ENCODE data around the gene CPT2.

The CPT2 gene

GRCh38 chr1:53249706-53250105 lies 53.1 kb downstream of the CPT2 start:
- H3K27ac ChIP-seq (ENCODE audit: low read length) = no peak overlapping the region
- H3K4me3 ChIP-seq (ENCODE audit: low read length in 2 of 2) = no peak overlapping the region
- H3K9me3 ChIP-seq (ENCODE audit: control insufficient read depth in 2 of 2, low read length in 2 of 2) = no peaks in the 10 kb centered on the region
- no peaks in the 10 kb centered on the region for H3K36me3 ChIP-seq (ENCODE audit: control insufficient read depth in 2 of 2, insufficient read depth in 2 of 2, low read length in 2 of 2)
- H3K27me3 ChIP-seq (ENCODE audit: control insufficient read depth in 1 of 2, insufficient read depth in 2 of 2, low read length in 2 of 2) = no peaks in the 10 kb centered on the region
- no peak overlapping the region for H3K9ac ChIP-seq (ENCODE audit: low read length in 2 of 2)
- no peaks in the 10 kb centered on the region for H3K4me1 ChIP-seq (ENCODE audit: control insufficient read depth, insufficient read depth, low read length)

GRCh38 chr1:53250325-53250724 lies 53.7 kb downstream of the CPT2 start:
- Histone ChIP-seq H3K4me1 (ENCODE audit: control insufficient read depth, insufficient read depth, low read length) (no peaks in the 10 kb centered on the region), H3K36me3 (ENCODE audit: control insufficient read depth in 2 of 2, insufficient read depth in 2 of 2, low read length in 2 of 2) (no peaks in the 10 kb centered on the region), H3K9me3 (ENCODE audit: control insufficient read depth in 2 of 2, low read length in 2 of 2) (no peaks in the 10 kb centered on the region), H3K4me3 (ENCODE audit: low read length in 2 of 2) (no peak overlapping the region), H3K27me3 (ENCODE audit: control insufficient read depth in 1 of 2, insufficient read depth in 2 of 2, low read length in 2 of 2) (no peaks in the 10 kb centered on the region), H3K9ac (ENCODE audit: low read length in 2 of 2) (no peak overlapping the region), H3K27ac (ENCODE audit: low read length) (no peak overlapping the region)

GRCh38 chr1:53254011-53254640 lies 57.5 kb downstream of the CPT2 start:
- no peak overlapping the region for H3K9ac ChIP-seq (ENCODE audit: low read length in 2 of 2)
- H3K27me3 ChIP-seq (ENCODE audit: control insufficient read depth in 1 of 2, insufficient read depth in 2 of 2, low read length in 2 of 2) = no peaks in the 10 kb centered on the region
- no peaks in the 10 kb centered on the region for H3K36me3 ChIP-seq (ENCODE audit: control insufficient read depth in 2 of 2, insufficient read depth in 2 of 2, low read length in 2 of 2)
- H3K4me1 ChIP-seq (ENCODE audit: control insufficient read depth, insufficient read depth, low read length) = no peaks in the 10 kb centered on the region
- H3K9me3 ChIP-seq (ENCODE audit: control insufficient read depth in 2 of 2, low read length in 2 of 2) = no peaks in the 10 kb centered on the region
- H3K4me3 ChIP-seq (ENCODE audit: low read length in 2 of 2) = no peak overlapping the region
- H3K27ac ChIP-seq (ENCODE audit: low read length) = no peak overlapping the region

GRCh38 chr1:53255031-53255430 lies 58.4 kb downstream of the CPT2 start:
- H3K36me3 ChIP-seq (ENCODE audit: control insufficient read depth in 2 of 2, insufficient read depth in 2 of 2, low read length in 2 of 2) = no peaks in the 10 kb centered on the region
- H3K9ac ChIP-seq (ENCODE audit: low read length in 2 of 2) = no peak overlapping the region
- H3K4me3 ChIP-seq (ENCODE audit: low read length in 2 of 2) = no peak overlapping the region
- H3K9me3 ChIP-seq (ENCODE audit: control insufficient read depth in 2 of 2, low read length in 2 of 2) = no peaks in the 10 kb centered on the region
- no peaks in the 10 kb centered on the region for H3K4me1 ChIP-seq (ENCODE audit: control insufficient read depth, insufficient read depth, low read length)
- H3K27me3 ChIP-seq (ENCODE audit: control insufficient read depth in 1 of 2, insufficient read depth in 2 of 2, low read length in 2 of 2) = no peaks in the 10 kb centered on the region
- no peak overlapping the region for H3K27ac ChIP-seq (ENCODE audit: low read length)

- H3K27me3 ChIP-seq (ENCODE audit: control insufficient read depth in 1 of 2, insufficient read depth in 2 of 2, low read length in 2 of 2) = no peaks in the 10 kb centered on the region
- H3K9ac ChIP-seq (ENCODE audit: low read length in 2 of 2) = no peak overlapping the region
- H3K36me3 ChIP-seq (ENCODE audit: control insufficient read depth in 2 of 2, insufficient read depth in 2 of 2, low read length in 2 of 2) = no peaks in the 10 kb centered on the region
- H3K4me3 ChIP-seq (ENCODE audit: low read length in 2 of 2) = no peak overlapping the region
- no peak overlapping the region for H3K27ac ChIP-seq (ENCODE audit: low read length)
- no peaks in the 10 kb centered on the region for H3K4me1 ChIP-seq (ENCODE audit: control insufficient read depth, insufficient read depth, low read length)
- H3K9me3 ChIP-seq (ENCODE audit: control insufficient read depth in 2 of 2, low read length in 2 of 2) = no peaks in the 10 kb centered on the region
Observed at GRCh38 chr1:53256511-53257453, 60.2 kb downstream of the CPT2 start.

GRCh38 chr1:53257454-53258081 lies 60.9 kb downstream of the CPT2 start:
- no peak overlapping the region for H3K27ac ChIP-seq (ENCODE audit: low read length)
- H3K4me3 ChIP-seq (ENCODE audit: low read length in 2 of 2) = no peak overlapping the region
- no peaks in the 10 kb centered on the region for H3K4me1 ChIP-seq (ENCODE audit: control insufficient read depth, insufficient read depth, low read length)
- H3K36me3 ChIP-seq (ENCODE audit: control insufficient read depth in 2 of 2, insufficient read depth in 2 of 2, low read length in 2 of 2) = no peaks in the 10 kb centered on the region
- H3K9me3 ChIP-seq (ENCODE audit: control insufficient read depth in 2 of 2, low read length in 2 of 2) = no peaks in the 10 kb centered on the region
- no peaks in the 10 kb centered on the region for H3K27me3 ChIP-seq (ENCODE audit: control insufficient read depth in 1 of 2, insufficient read depth in 2 of 2, low read length in 2 of 2)
- no peak overlapping the region for H3K9ac ChIP-seq (ENCODE audit: low read length in 2 of 2)

GRCh38 chr1:53258216-53258615 lies 61.6 kb downstream of the CPT2 start:
- no peak overlapping the region for H3K4me3 ChIP-seq (ENCODE audit: low read length in 2 of 2)
- H3K27me3 ChIP-seq (ENCODE audit: control insufficient read depth in 1 of 2, insufficient read depth in 2 of 2, low read length in 2 of 2) = no peaks in the 10 kb centered on the region
- H3K9me3 ChIP-seq (ENCODE audit: control insufficient read depth in 2 of 2, low read length in 2 of 2) = no peaks in the 10 kb centered on the region
- H3K36me3 ChIP-seq (ENCODE audit: control insufficient read depth in 2 of 2, insufficient read depth in 2 of 2, low read length in 2 of 2) = no peaks in the 10 kb centered on the region
- no peak overlapping the region for H3K9ac ChIP-seq (ENCODE audit: low read length in 2 of 2)
- no peaks in the 10 kb centered on the region for H3K4me1 ChIP-seq (ENCODE audit: control insufficient read depth, insufficient read depth, low read length)
- H3K27ac ChIP-seq (ENCODE audit: low read length) = no peak overlapping the region

- Histone ChIP-seq H3K9me3 (ENCODE audit: control insufficient read depth in 2 of 2, low read length in 2 of 2) (no peaks in the 10 kb centered on the region), H3K27me3 (ENCODE audit: control insufficient read depth in 1 of 2, insufficient read depth in 2 of 2, low read length in 2 of 2) (no peaks in the 10 kb centered on the region), H3K4me1 (ENCODE audit: control insufficient read depth, insufficient read depth, low read length) (no peaks in the 10 kb centered on the region), H3K27ac (ENCODE audit: low read length) (no peak overlapping the region), H3K4me3 (ENCODE audit: low read length in 2 of 2) (no peak overlapping the region), H3K36me3 (ENCODE audit: control insufficient read depth in 2 of 2, insufficient read depth in 2 of 2, low read length in 2 of 2) (no peaks in the 10 kb centered on the region), H3K9ac (ENCODE audit: low read length in 2 of 2) (no peak overlapping the region)
Observed at GRCh38 chr1:53259932-53260331, 63.3 kb downstream of the CPT2 start.

GRCh38 chr1:53260631-53261247 lies 64.1 kb downstream of the CPT2 start:
- H3K9me3 ChIP-seq (ENCODE audit: control insufficient read depth in 2 of 2, low read length in 2 of 2) = no peaks in the 10 kb centered on the region
- no peak overlapping the region for H3K4me3 ChIP-seq (ENCODE audit: low read length in 2 of 2)
- no peaks in the 10 kb centered on the region for H3K4me1 ChIP-seq (ENCODE audit: control insufficient read depth, insufficient read depth, low read length)
- H3K27ac ChIP-seq (ENCODE audit: low read length) = no peak overlapping the region
- H3K36me3 ChIP-seq (ENCODE audit: control insufficient read depth in 2 of 2, insufficient read depth in 2 of 2, low read length in 2 of 2) = no peaks in the 10 kb centered on the region
- no peak overlapping the region for H3K9ac ChIP-seq (ENCODE audit: low read length in 2 of 2)
- no peaks in the 10 kb centered on the region for H3K27me3 ChIP-seq (ENCODE audit: control insufficient read depth in 1 of 2, insufficient read depth in 2 of 2, low read length in 2 of 2)

GRCh38 chr1:53262000-53262399 lies 65.4 kb downstream of the CPT2 start:
- Histone ChIP-seq H3K4me3 (ENCODE audit: low read length in 2 of 2) (no peak overlapping the region), H3K27me3 (ENCODE audit: control insufficient read depth in 1 of 2, insufficient read depth in 2 of 2, low read length in 2 of 2) (no peaks in the 10 kb centered on the region), H3K4me1 (ENCODE audit: control insufficient read depth, insufficient read depth, low read length) (no peaks in the 10 kb centered on the region), H3K9me3 (ENCODE audit: control insufficient read depth in 2 of 2, low read length in 2 of 2) (no peaks in the 10 kb centered on the region), H3K9ac (ENCODE audit: low read length in 2 of 2) (no peak overlapping the region), H3K36me3 (ENCODE audit: control insufficient read depth in 2 of 2, insufficient read depth in 2 of 2, low read length in 2 of 2) (no peaks in the 10 kb centered on the region), H3K27ac (ENCODE audit: low read length) (no peak overlapping the region)

All from stomach smooth muscle (tissue), 2 donors.